Memory B cell (primary cell): ENCODE measurements around the gene ZFR2.
"Not testable (repeated sequence)": the region's sequence is repeated elsewhere in the genome, so short reads cannot be mapped to it uniquely, and the experiment has no call there.

ENCODE experiments used
- ATAC-seq: fragments of 150-1000 bp; cut with Tn5 transposase; 2 replicates; pipeline ENCODE4 v1.10.0; 2021; ENCODE audit warnings: low read depth, mild to moderate bottlenecking, moderate library complexity
- DNase-seq, 2 donors: peaks; one replicate each; pipeline ENCODE4 v3.0.0; 2022; ENCODE audit warnings: low spot score in 2 of 2
- H3K27ac Mint-ChIP-seq: one replicate; pipeline ENCODE4 v1.8.0; 2022; ENCODE audit warnings: mild to moderate bottlenecking, moderate library complexity, mixed read lengths
- H3K27me3 Mint-ChIP-seq: one replicate; pipeline ENCODE4 v1.8.0; 2022; ENCODE audit warnings: mixed read lengths
- H3K36me3 Mint-ChIP-seq: one replicate; pipeline ENCODE4 v1.8.0; 2022; ENCODE audit warnings: mild to moderate bottlenecking, mixed read lengths
- H3K4me1 Mint-ChIP-seq: one replicate; pipeline ENCODE4 v1.8.0; 2022; ENCODE audit warnings: mixed read lengths
- H3K4me3 Mint-ChIP-seq: one replicate; pipeline ENCODE4 v1.8.0; 2022; ENCODE audit warnings: mild to moderate bottlenecking, moderate library complexity, mixed read lengths
- H3K9me3 Mint-ChIP-seq: one replicate; pipeline ENCODE4 v1.8.0; 2022; ENCODE audit warnings: mixed read lengths

Gene ZFR2

DNA sequence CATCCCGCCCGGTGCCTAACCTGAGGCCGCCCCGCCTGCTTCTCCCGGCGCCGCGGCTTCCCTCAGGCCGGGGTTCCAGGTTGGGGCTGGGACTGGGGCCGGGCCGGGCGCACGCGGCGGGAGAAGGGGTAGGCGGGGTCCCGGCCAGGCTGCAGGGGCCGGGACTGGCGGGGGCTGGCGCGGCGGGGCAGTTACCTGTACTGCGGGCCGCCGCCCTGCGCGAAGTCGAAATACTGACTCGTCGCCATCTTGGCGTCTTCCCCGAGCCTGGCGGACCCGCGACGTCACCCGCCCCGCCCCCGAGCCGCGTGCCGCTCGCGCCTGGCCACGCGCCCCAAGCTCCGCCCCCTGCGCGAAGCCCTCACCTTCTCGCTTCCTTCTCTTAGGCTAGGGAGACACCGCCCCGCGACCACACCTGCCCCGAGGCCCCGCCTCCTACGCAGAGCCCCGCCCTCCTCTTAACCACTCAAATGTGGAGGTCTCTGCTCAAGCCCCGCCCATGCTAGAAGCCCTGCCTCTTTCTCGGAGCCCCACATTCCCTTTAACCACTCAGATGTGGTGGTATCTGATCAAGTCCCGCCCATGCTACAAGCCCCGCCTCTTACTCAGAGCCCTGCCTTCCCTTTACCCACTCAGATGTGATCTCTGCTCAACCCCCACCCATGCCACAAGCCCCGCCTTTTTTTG lies at the start of gene ZFR2:
ZFR2 (minus strand) TSS at position 269 of the 687 bp plus-strand sequence; CDS start at position 248, 21 bp downstream.
- Mint-ChIP-seq H3K4me1 (peaks cover 6% of the 10 kb centered on the region), H3K27me3 (peaks cover 22% of the 10 kb centered on the region), H3K9me3 (no peaks in the 10 kb centered on the region), H3K4me3 (peak within 1 kb of the TSS; percentile 4), H3K27ac (no peak within 1 kb of the TSS), H3K36me3 (peaks cover 5% of the 10 kb centered on the region)
- ATAC-seq (peak; percentile 44), DNase-seq (no peak)

DNA sequence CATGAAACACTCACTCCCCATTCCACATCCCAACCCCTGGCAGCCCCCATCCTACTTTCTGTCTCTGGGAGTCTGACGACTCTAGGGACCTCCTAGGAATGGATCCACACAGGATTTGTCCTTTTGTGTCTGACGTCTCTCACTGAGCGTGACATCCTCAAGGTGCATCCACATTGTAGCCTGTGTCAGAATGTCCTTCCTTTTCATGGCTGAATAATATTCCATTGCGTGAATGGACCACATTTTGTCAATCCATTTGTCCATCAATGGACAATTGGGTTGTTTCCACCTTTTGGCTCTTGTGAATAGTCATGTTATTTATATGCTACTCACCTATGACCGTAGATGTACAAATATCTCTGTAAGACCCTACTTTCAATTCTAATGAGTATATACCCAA lies 47.2 kb upstream of the ZFR2 start:
- ATAC-seq, result no peak
- H3K4me3 Mint-ChIP-seq, result no peak overlapping the region
- no peaks in the 10 kb centered on the region for H3K4me1 Mint-ChIP-seq
- H3K27me3 Mint-ChIP-seq, result peaks cover 13% of the 10 kb centered on the region
- no peaks in the 10 kb centered on the region for H3K36me3 Mint-ChIP-seq
- H3K27ac Mint-ChIP-seq, result no peak overlapping the region
- peaks cover 2% of the 10 kb centered on the region for H3K9me3 Mint-ChIP-seq
- DNase-seq, result no peak

DNA sequence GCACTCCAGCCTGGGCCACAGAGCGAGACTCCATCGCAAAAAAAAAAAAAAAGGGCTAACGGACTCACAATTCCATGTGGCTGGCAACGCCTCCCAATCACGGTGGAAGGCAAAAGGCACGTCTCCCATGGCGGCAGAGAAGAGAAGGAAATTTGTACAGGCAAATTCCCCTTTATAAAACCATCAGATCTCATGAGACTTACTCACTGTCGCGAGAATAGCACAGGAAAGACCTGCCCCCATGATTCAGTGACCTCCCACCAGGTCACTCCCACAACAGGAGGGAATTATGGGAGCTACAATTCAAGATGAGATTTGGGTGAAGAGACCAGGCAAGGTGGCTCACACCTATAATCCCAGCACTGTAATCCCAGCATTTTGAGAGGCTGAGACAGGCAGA lies 45.4 kb upstream of the ZFR2 start:
- peaks cover 2% of the 10 kb centered on the region for H3K9me3 Mint-ChIP-seq
- H3K4me1 Mint-ChIP-seq, result no peaks in the 10 kb centered on the region
- no peaks in the 10 kb centered on the region for H3K36me3 Mint-ChIP-seq
- H3K27me3 Mint-ChIP-seq, result peaks cover 11% of the 10 kb centered on the region
- ATAC-seq (no peak), DNase-seq (no peak)
- H3K27ac Mint-ChIP-seq, result no peak overlapping the region
- no peak overlapping the region for H3K4me3 Mint-ChIP-seq

DNA sequence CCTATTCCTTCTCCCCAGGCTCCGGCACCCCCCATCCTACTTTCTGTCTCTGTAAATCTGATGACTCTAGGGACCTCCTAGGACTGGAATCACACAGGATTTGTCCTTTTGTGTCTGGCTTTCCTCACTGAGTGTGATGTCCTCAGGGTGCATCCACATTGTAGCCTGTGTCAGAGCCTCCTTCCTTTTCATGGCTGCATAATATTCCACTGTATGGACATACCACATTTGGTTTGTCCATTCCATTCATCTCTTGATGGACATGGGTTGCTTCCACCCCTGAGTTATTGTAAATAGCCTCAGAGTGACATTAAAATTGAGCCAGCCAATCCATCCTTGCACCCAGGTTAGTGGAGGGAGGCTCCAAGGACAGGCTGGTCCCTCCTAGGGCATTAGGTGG lies 41.3 kb upstream of the ZFR2 start:
- Mint-ChIP-seq H3K4me1 (no peaks in the 10 kb centered on the region), H3K4me3 (no peak overlapping the region), H3K9me3 (no peaks in the 10 kb centered on the region), H3K36me3 (no peaks in the 10 kb centered on the region), H3K27ac (no peak overlapping the region), H3K27me3 (peaks cover 6% of the 10 kb centered on the region)
- DNase-seq, result no peak
- ATAC-seq, result no peak

DNA sequence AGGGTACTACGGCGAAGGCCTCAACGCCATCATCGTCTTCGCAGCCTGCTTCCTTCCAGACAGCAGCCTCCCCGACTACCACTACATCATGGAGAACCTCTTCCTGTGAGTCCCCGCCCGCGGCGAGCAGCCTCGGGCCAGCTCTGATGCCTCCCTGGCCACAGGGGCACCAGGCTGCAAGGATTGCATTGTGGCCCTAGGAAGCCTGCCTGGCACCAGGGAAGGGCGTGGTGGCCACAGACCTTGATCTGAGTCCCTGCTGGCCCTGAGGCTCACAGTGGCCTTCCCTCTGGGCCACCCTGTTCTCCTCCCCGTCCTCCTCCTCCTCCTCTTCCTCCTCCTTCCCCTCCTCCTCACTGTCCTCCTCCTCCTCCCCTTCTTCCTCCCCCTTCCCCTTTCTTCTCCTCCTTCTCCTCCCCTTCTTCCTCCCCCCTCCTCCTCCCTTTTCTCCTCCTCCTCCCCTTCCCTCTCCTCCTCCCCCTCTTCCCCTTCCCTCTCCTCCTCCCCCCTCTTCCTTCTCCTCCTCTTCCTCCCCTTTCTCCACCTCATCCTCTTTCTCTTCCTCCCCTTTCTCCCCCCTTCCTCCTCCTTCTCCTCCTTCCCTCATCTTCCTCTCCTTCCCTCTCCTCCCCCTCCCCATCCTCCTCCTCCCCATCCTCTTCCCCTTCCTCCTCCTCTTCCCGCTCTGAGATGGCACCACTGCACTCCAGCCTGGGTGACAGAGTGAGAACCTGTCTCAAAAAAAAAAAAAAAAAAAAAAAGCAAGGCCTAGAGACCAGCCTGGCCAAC lies 39.6 kb upstream of the ZFR2 start:
- Mint-ChIP-seq H3K9me3 (peaks cover 2% of the 10 kb centered on the region), H3K4me1 (no peaks in the 10 kb centered on the region), H3K36me3 (peaks cover 3% of the 10 kb centered on the region), H3K27ac (no peak overlapping the region), H3K4me3 (no peak overlapping the region), H3K27me3 (peaks cover 8% of the 10 kb centered on the region)
- DNase-seq, result no peak
- no peak for ATAC-seq

DNA sequence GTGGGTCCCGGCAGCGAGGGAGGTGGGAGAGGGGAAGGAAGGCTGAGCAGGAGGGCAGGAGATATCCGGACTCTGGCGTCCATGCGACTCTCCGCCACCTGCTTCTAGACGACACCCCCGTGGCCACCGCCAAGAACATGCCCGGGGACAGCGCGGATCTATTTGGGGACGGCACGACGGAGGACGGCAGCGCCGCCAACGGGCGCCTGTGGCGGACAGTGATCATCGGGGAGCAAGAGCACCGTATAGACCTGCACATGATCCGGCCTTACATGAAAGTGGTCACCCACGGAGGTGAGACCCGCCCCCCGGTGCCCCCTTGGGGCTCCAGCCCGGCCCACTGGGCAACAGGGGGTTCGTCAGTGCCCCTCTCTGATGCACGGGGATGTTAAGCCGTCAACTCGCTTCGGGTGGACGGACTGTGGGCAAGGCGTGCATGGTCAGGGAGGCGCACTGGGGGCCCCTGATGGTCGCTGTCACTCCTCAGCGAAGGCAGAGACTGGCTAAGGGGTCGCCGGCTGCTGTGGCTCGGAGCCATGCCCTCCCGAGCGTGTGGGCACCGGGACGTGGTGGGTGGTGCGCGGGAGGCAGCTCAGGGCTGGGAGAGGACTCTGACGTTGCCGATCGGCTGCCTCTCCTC lies 38.9 kb upstream of the ZFR2 start:
- Mint-ChIP-seq H3K27ac (no peak overlapping the region), H3K4me3 (no peak overlapping the region), H3K27me3 (peaks cover 7% of the 10 kb centered on the region), H3K36me3 (peaks cover 3% of the 10 kb centered on the region), H3K9me3 (peaks cover 2% of the 10 kb centered on the region), H3K4me1 (no peaks in the 10 kb centered on the region)
- no peak for DNase-seq
- ATAC-seq, result no peak

DNA sequence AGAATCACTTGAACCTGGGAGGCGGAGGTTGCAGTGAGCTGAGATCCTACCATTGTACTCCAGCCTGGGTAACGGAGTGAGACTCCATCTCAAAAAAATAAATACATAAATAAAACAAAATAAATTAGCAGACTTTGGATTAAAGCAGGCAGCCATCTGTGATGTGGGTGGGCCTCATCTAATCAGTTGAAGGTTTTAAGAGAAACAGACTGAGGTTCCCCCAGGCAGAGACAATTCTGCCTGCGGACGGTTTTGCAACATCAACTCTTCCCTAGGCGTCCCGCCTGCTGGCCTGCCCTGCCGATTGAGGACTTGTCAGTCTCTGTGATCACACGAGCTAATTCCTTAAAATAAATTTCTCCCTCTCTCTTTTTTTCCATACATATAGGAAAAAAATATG lies 35.4 kb upstream of the ZFR2 start:
- Mint-ChIP-seq H3K27me3 (peaks cover 9% of the 10 kb centered on the region), H3K4me1 (no peaks in the 10 kb centered on the region)

DNA sequence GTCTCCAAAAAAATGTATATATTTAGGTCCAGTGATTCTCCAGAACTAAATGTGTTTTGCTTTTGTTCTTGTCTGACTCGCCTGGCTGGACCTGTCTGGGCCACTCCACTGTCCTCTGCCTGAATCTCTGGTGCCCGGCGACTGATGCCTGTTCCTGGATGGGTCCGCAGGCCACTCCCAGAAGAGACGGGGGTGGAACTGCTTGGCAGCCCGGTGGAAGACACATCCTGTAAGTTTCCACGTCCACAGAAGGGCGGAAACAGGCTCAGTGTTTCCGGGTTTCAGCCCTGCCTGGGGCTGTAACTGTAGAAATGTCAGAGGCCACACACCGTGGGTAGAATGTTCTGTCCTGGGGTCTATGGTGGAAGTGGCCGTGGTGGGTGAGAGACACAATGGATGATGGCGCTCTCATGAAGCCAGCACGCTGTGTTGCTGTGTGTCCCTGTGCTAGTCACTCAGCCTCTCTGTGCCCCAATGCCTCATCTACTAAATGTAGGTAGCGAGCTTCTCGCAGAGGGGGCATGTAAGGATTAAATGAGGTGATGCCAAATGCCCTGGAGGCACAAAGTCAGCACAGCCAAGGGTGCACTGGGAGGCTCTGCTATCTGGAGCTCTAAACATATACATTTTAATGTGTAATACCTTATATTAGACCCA lies 33.6 kb upstream of the ZFR2 start:
- peaks cover 3% of the 10 kb centered on the region for H3K36me3 Mint-ChIP-seq
- ATAC-seq (no peak), DNase-seq (no peak)
- peaks cover 4% of the 10 kb centered on the region for H3K9me3 Mint-ChIP-seq
- H3K27ac Mint-ChIP-seq, result no peak overlapping the region
- H3K4me1 Mint-ChIP-seq, result no peaks in the 10 kb centered on the region
- peaks cover 9% of the 10 kb centered on the region for H3K27me3 Mint-ChIP-seq
- H3K4me3 Mint-ChIP-seq, result no peak overlapping the region

More for the DNA sequence above, 35.4 kb upstream of the ZFR2 start:
- Mint-ChIP-seq H3K36me3 (peaks cover 3% of the 10 kb centered on the region), H3K27ac (no peak overlapping the region), H3K9me3 (peaks cover 2% of the 10 kb centered on the region), H3K4me3 (no peak overlapping the region)
- ATAC-seq (no peak), DNase-seq (no peak)

DNA sequence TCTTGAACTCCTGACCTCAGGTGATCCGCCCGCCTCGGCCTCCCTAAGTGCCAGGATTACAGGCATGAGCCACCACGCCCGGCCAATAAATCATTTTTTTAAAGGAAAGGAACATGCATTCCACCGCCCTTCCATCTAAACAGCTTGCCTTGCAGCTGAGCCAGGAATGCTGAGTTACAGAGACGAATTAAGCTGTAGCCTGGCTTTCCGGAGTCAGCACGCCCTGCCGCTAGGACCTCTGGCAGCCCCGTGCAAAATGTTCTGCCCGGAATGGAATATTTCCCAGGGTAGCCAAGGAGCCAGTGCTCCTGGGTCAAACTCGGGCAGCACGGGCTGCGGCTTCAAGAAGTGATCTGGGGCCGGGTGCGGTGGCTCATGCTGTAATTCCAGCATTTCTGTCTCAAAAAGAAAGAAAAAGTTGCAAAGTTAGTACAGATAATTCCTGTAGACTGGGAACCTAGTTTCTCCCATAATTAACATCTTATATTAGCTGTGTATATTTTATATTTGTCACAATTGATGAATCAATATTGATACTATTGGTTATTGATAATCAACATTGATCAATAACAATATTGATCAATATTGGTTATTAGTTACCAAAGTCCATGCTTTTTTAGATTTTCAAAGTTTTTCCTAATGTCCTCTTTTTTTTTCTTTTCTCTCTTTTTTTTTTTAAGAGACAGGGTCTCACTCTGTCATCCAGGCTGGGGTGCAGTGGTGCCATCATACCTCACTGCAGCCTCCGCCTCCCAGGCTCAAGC lies 30.9 kb upstream of the ZFR2 start:
- ATAC-seq (no peak), DNase-seq (no peak)
- no peak overlapping the region for H3K27ac Mint-ChIP-seq
- peaks cover 8% of the 10 kb centered on the region for H3K27me3 Mint-ChIP-seq
- H3K9me3 Mint-ChIP-seq, result peaks cover 4% of the 10 kb centered on the region
- no peaks in the 10 kb centered on the region for H3K4me1 Mint-ChIP-seq
- peaks cover 3% of the 10 kb centered on the region for H3K36me3 Mint-ChIP-seq
- H3K4me3 Mint-ChIP-seq, result no peak overlapping the region

DNA sequence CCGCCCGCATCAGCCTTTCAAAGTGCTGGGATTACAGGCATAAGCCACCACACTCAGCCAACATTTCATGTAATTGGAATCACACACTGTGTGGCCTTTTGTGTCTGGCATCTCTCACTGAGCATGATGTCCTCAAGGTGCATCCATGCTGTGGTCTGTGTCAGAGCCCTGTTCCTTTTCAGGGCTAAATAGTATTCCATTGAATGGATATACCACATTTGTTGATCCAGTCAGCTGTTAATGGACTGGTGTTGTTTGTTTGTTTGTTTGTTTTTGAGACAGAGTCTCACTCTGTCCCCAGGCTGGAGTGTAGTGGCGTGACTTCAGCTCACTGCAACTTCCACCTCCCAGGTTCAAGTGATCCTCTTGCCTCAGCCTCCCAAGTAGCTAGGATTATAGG lies 29.6 kb upstream of the ZFR2 start:
- H3K4me1 Mint-ChIP-seq, result no peaks in the 10 kb centered on the region
- DNase-seq (no peak), ATAC-seq (no peak)
- peaks cover 2% of the 10 kb centered on the region for H3K9me3 Mint-ChIP-seq
- peaks cover 6% of the 10 kb centered on the region for H3K27me3 Mint-ChIP-seq
- no peak overlapping the region for H3K4me3 Mint-ChIP-seq
- H3K27ac Mint-ChIP-seq, result no peak overlapping the region
- H3K36me3 Mint-ChIP-seq, result no peaks in the 10 kb centered on the region

DNA sequence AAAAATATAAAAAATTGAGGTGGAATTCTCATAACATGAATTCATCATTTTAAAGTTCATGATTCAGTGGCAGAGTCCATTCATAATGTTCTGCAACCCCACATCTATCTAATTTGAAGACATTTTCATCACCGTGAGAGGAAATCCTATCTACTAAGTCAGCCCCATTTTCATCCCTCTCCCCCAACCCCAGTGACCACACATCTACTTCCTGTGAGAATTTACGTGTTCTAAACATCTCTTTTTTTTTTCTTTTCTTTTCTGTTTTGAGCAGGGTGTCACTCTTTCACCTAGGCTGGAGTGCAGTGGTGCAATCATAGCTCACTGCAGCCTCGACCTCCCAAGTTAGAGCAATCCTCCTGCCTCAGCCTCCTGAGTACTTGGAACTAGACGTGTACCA lies 29.1 kb upstream of the ZFR2 start:
- DNase-seq, result no peak
- Mint-ChIP-seq H3K36me3 (no peaks in the 10 kb centered on the region), H3K4me1 (no peaks in the 10 kb centered on the region), H3K27ac (no peak overlapping the region), H3K4me3 (no peak overlapping the region), H3K9me3 (peaks cover 2% of the 10 kb centered on the region), H3K27me3 (peaks cover 6% of the 10 kb centered on the region)
- no peak for ATAC-seq

DNA sequence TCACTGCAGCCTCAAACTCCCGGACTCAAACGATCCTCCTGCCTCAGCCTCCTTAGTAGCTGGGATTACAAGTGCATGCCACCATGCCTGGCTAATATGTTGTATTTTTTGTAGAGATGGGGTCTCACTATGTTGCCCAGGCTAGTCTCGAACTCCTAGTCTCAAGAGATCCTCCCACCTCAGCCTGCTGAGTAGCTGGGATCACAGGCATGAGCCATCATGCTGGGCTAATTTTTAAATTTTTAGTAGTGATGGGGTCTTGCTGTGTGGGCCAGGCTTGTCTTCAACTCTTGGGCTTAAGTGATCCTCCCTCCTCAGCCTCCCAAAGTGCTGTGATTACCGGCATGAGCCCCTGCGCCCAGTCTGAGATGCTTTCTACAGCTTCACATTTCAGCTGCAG lies 26.9 kb upstream of the ZFR2 start:
- DNase-seq (no peak), ATAC-seq (no peak)
- no peak overlapping the region for H3K27ac Mint-ChIP-seq
- H3K9me3 Mint-ChIP-seq, result peaks cover 2% of the 10 kb centered on the region
- H3K27me3 Mint-ChIP-seq, result peaks cover 2% of the 10 kb centered on the region
- H3K36me3 Mint-ChIP-seq, result no peaks in the 10 kb centered on the region
- no peaks in the 10 kb centered on the region for H3K4me1 Mint-ChIP-seq
- H3K4me3 Mint-ChIP-seq, result no peak overlapping the region

DNA sequence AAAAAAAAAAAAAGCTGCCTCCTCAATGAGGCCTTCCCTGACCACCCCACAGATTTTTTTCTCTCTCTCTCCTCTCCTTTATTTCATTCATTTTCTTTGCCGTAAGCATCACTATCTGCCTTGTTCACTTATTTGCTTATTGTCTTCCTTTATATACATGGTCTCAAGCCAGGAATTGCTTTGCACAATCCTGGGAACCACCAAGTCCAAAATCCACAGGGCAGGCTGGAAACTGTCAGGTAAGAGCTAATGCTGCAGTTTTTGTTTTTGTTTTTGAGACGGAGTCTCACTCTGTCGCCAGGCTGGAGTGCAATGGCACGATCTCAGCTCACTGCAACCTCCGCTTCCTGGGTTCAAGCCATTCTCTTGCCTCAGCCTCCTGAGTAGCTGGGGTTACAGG lies 26.1 kb upstream of the ZFR2 start:
- not testable (repeated sequence) for H3K4me1 Mint-ChIP-seq, ATAC-seq, H3K4me3 Mint-ChIP-seq, DNase-seq, H3K36me3 Mint-ChIP-seq, H3K27me3 Mint-ChIP-seq, H3K9me3 Mint-ChIP-seq, H3K27ac Mint-ChIP-seq
